Measurements from ENCODE around the gene CRYL1.

The CRYL1 gene

DNA sequence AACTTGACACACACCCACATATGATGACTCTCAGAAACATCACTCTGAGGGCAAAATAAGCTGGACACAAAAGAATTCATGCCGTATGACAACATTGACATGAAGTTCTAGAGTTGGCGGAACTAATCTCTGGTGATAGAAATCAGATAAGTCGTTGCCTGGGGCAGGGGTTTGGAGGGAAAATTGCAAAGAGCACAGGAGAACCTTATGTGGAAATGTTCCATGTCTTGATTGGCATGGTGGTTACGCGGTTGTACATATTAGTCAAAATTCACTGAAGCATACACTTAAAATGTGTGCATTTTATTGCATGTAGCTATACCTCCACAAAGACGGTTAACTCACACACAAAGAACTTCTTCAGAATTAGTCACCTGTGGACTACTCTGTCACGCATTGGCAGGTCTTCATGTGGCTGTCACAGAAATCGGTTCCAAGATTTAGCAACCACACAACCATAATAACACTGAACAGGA, 155.7 kb downstream of the CRYL1 start:
- no peak for DNase-seq (ENCODE audit: low spot score)

DNA sequence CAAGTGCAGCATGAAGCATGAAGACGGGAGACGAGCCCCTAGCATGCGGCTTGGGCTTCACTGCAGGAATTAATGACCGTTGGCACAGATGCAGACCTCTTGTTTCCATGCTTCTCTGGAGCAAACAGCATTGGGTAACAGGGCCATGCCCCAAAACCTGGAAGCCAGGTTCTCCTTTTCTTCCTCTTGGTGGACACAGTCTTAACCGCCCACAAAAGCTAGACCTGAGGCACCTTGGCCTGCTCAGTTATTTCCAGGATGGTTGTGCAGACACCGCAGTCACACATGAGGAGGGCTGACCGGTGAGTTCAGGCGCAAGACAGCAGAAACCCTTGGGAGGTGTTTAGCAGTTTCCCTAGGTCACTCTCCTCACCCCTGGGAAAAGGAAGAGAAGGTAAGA, 159.6 kb downstream of the CRYL1 start:
- no peak for DNase-seq (ENCODE audit: low spot score)

DNA sequence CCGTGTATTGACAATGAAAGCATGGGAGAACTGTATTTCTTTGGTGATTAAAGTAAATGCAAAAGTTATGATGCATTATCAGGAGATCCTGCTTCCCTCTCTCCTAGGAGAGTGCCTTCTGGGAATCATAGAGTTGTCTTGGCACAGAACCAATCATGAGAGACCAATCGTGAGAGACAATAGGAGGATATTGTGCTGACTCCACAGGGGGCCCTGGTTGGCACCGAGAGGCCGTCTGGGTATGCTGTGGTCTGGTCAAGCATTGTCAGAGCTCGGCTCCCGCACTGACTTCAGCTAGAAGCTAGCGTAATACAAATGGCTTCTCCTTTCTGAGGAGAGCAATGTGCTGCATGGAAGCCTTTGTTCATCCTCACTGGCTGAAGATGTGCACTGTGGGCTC, 162.1 kb downstream of the CRYL1 start:
- DNase-seq (ENCODE audit: low spot score): no peak

- DNase-seq (ENCODE audit: low spot score): no peak
Measured at GRCh38 chr13:20363172-20363571, 162.5 kb downstream of the CRYL1 start.

GRCh38 chr13:20362484-20363041, 163.1 kb downstream of the CRYL1 start:
- DNase-seq (ENCODE audit: low spot score): no peak

DNA sequence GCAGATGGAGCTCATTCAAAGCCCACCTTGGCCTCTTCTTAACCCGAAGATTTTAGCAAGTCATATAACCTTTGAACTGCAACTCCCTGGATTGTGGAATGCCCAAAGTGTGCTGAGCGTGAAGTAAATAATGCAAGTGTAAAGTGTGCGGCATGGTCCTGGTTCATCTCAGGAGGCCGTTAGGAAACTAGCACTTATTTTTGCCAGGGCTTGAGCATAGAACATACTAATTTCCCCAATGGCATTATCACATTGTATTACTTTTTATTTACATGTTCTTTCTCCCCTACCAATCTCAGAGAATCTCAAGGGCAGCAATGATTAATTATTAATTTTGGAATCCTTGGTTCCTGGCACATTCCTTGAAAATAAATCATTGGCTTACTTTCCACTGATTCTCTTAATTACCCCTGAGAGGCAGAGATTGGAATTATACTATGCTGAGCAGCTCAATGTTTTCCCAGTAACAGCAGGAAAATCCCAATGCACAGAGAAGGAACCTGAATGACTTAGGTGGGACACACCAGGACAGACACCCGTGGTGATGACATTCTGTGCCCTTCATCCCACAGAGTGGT, 164.7 kb downstream of the CRYL1 start:
- DNase-seq (ENCODE audit: low spot score): no peak

DNA sequence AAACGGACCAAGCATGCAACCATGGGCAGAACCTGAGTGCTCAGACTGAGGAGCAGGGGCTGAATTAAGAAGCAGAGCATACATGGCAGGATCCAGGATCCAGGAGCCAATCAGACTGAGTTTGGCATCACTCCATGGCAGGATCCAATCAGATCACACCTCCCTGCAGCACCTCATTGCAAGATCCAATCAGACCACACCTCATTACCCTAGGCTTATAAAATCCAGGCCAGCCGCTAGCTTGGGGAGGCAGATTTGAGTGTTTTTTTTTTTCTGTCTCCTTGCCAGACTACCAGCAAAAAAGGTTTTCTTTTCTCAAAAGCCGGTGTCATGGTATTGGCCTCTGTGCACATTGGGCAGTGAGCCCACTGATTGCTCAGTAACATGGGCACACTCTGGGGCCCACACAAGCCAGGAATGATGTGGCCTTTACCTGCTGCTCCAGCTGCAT, 165.6 kb downstream of the CRYL1 start:
- DNase-seq (ENCODE audit: low spot score): peak; percentile 22

DNA sequence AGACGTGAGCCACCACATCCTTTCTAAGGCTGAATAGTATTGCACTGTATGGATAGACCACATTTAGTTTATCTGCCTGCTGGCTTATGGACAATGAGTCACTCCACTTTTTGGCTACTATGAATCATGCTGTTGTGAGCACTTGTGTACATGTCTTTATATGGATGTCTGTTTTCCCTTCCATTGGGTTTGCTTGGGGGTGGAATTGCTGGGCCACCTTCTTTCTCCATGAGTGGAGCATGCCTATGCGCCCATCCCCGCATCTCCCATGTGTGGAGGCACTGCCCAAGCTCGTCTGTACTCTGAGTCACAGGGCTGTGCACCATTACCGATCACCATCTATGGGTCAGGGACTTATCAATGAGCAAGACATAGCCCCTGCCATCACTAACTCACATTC, 166.3 kb downstream of the CRYL1 start:
- DNase-seq (ENCODE audit: low spot score): peak; percentile 20

- DNase-seq (ENCODE audit: low spot score): no peak
Measured at GRCh38 chr13:20358022-20358421, 167.6 kb downstream of the CRYL1 start.

DNA sequence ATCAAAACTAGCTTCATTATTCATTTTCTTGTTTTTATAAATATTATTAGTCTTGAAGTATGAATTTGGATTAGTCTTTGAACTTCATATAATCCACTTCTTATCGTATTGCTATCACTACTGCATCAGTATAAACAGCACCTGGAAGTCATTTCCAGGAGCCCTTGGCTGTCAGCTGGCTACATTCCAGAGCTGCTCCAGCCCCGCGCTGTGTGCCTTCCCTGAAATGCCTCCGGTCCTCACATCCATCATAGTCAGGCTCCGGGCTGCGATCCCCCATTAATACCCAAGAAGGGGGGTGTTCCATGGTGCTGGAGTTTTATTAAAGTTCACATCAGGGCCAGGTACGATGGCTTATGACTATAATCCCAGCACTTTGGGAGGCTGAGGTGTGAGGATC, 169.2 kb downstream of the CRYL1 start:
- DNase-seq (ENCODE audit: low spot score): no peak

- no peak for DNase-seq (ENCODE audit: low spot score)
Measured at GRCh38 chr13:20354722-20355121, 170.9 kb downstream of the CRYL1 start.

GRCh38 chr13:20353973-20354372, 171.7 kb downstream of the CRYL1 start:
- no peak for DNase-seq (ENCODE audit: low spot score)
